Fibroblast of mammary gland (primary cell): Measurements from ENCODE around the gene SRPX2.

Source experiments
- DNase-seq: peaks from one replicate; pipeline ENCODE4 v3.0.0-alpha.2; 2010; ENCODE audit warnings: low read depth
- H3K4me3 ChIP-seq: 2 replicates; pipeline ENCODE4 v1.5.1; 2011; ENCODE audit warnings: low read depth, mild to moderate bottlenecking, low read length, moderate library complexity; ENCODE audit not compliant: control insufficient read depth
- CTCF ChIP-seq: conservative IDR thresholded peaks from 2 replicates; pipeline ENCODE4 v1.5.1; 2011; ENCODE audit warnings: low read depth, low read length, inconsistent platforms; ENCODE audit not compliant: control insufficient read depth, insufficient read depth

SRPX2 gene

DNA sequence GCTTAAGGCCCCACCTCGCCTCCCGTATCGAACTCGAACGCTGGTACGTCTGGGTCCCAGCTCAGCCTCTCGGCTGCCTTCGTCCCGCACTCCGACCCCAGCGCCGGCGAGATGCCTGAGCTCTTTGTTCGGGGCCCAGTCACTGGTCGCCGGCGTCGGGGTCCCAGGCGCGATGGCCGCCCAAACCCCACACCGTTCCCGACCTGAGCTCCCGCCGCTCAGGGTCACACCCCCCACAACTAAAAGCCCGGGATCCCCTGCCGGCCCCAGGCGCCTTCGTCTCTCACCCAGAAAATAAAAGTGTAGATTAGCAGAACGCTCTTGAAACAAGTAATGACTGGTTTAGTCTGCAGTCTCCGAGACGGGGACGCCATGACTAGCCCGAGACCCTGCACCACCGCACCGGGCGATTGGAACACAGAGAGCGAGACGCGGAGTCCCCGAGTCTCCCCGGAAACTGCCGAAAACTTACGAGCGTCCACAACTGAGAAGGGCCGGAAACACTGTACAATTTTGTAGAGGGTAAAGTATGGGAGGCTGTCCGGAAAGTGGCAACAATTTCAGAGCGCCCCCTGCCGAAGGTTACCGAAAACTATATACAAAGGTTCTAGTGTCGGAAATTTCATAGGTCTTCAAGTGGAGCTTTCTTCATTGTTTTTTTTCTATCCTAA is 7.5 kb upstream of the SRPX2 start, which contains the start of gene TSPAN6:
Gene TSPAN6 (minus strand): TSS at position 486 of the 671 bp plus-strand sequence. CDS start 112 bp downstream, at position 374.
- H3K4me3 ChIP-seq = peak within 1 kb of the TSS; percentile 68
- TF ChIP-seq CTCF = peak; percentile 46

DNA sequence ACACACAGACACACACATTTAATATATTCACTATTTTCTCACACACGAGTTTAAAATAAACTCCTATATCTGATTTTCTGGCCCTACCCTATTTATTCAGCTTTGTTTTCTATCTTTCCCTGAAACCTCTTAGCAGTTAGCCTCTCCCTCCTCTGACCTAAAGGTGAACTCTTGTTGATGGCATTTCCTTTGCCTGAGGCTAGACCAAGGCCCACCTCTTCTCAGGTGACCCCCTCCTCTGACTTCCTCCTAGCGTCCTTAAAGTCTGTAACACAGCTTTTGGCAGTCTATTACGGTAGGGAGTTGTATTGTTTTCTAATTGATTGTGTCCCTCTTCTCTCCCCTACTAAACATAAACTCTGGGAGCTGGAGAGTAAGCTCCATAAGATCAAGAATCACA is 1.7 kb upstream of the SRPX2 start:
- no peak for DNase-seq
- TF ChIP-seq CTCF = no peak
- no peak overlapping the region for H3K4me3 ChIP-seq

More for the DNA sequence above, 7.5 kb upstream of the SRPX2 start, which contains the start of gene TSPAN6:
- DNase-seq = peak; percentile 86

GRCh38 chrX:100643212-100643611 is 787 bp upstream of the SRPX2 start:
- TF ChIP-seq CTCF = no peak
- DNase-seq = no peak
- no peak overlapping the region for H3K4me3 ChIP-seq

DNA sequence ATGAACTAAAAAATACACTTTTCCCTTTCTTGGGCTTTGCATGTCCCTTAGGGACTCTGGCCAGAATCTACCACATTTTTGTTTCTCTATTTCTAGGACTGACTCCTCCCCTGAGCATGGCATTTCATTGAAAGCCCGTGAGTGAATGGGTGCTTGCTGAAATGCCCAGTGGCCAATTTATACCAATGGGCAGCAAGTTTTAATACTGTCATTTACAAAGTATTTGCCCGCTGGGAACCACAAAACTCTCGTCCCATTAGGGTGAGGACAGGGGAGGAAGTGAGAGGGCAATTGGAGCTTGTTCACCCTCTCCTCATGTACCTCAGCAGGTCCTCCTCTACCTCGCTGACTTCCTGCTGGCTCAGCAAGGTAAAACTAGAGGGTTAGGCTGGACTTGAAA is 1.1 kb downstream of the SRPX2 start:
- no peak for TF ChIP-seq CTCF
- peak overlapping the region; percentile 75 for H3K4me3 ChIP-seq

DNA sequence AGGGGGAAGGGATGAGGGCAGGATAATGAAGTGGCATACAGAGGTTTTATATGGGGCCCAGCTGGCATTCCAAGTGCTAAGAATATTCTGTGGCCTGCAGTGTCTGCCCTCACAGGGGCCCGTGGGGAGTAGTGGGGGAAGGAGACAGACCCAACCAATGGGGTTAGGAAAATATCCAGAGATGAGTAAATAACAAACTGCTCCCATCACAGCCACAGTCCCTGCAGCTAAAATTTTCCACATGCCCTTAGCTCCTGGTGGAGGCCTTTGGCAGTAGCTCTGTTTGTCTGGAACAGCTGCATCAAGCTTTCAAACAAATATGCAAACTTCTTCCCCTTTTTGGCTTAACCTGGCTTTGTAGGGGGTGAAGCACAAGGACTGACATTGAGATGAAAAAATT is 3.1 kb downstream of the SRPX2 start:
- H3K4me3 ChIP-seq = no peak overlapping the region
- no peak for TF ChIP-seq CTCF
- peak; percentile 71 for DNase-seq

More for the DNA sequence above, 1.1 kb downstream of the SRPX2 start:
- no peak for DNase-seq

- no peak for TF ChIP-seq CTCF
- no peak overlapping the region for H3K4me3 ChIP-seq
- no peak for DNase-seq
Observed at GRCh38 chrX:100647739-100648138, 3.7 kb downstream of the SRPX2 start.
